ENCODE results near the gene C1orf159. TPM values are rescaled to one million over a fixed set of nuclear protein-coding genes. Genes with fewer than 3 reads are reported as not detected.

C1orf159 gene
- total and polyA plus RNA-seq, 2 experiments from 2014 or later, result 9.6 to 21.5 TPM

GRCh38 chr1:1145547-1145914 is 29.6 kb upstream of the C1orf159 start:
- DNase-seq (ENCODE audit: low spot score) (no peak), ATAC-seq (no peak)
- H3K9me2 ChIP-seq (ENCODE audit: insufficient read depth), result no peaks in the 10 kb centered on the region
- no peaks in the 10 kb centered on the region; the same call in 1 of the 2 replicates for H3K36me3 ChIP-seq (ENCODE audit: insufficient read depth)
- no peak overlapping the region for H3K4me2 ChIP-seq
- H3K4me3 Mint-ChIP-seq, result no peak overlapping the region
- H3K4me1 ChIP-seq (ENCODE audit: insufficient read depth), result peaks cover 4% of the 10 kb centered on the region; the same call in 1 of the 2 replicates
- H3K27me3 Mint-ChIP-seq (ENCODE audit: insufficient read depth, low read depth, poor library complexity), result peaks cover 3% of the 10 kb centered on the region
- no peak overlapping the region for H3K27ac Mint-ChIP-seq
- no peak overlapping the region for H3K27ac ChIP-seq (ENCODE audit: low read depth)
- no peaks in the 10 kb centered on the region for H3F3A ChIP-seq (replicated peaks; ENCODE audit: low read depth)
- H3K4me1 Mint-ChIP-seq, result peaks cover 7% of the 10 kb centered on the region; the same call in 2 of the 3 replicates
- H2AFZ ChIP-seq, result no peak overlapping the region
- no peaks in the 10 kb centered on the region for H3K79me2 ChIP-seq (replicated peaks; ENCODE audit: insufficient read depth)
- no peaks in the 10 kb centered on the region; the same call in 2 of the 3 replicates for H3K9me3 Mint-ChIP-seq
- no peaks in the 10 kb centered on the region for H4K20me1 ChIP-seq (replicated peaks; ENCODE audit: insufficient read depth)
- no peaks in the 10 kb centered on the region for H3K27me3 ChIP-seq (ENCODE audit: insufficient read depth)
- TF ChIP-seq ETS1 (IDR thresholded peaks at IDR 0.05) (no peak), NANOG (IDR thresholded peaks at IDR 0.05; ENCODE audit: borderline replicate concordance) (no peak), STAT1 (IDR thresholded peaks at IDR 0.05; ENCODE audit: unreplicated experiment) (no peak), EZH2phosphoT487 (IDR thresholded peaks at IDR 0.05; ENCODE audit: unreplicated experiment) (no peak), REST (IDR thresholded peaks at IDR 0.05; ENCODE audit: unreplicated experiment) (no peak), JUNB (IDR thresholded peaks at IDR 0.05; ENCODE audit: unreplicated experiment) (no peak), ZNF114 (CRISPR knock-in tag; IDR thresholded peaks at IDR 0.05) (no peak), CTCF (conservative IDR thresholded peaks at IDR 0.05; ENCODE audit: low read depth in 2 of 2) (no peak)
- H3K4me3 ChIP-seq, result no peak overlapping the region
- no peaks in the 10 kb centered on the region for H3K36me3 Mint-ChIP-seq (ENCODE audit: low read depth)
